ENCODE results near the gene HOXD10.

- TF ChIP-seq ZNF609 (CRISPR knock-in tag; IDR thresholded peaks at IDR 0.05; ENCODE audit: borderline replicate concordance) (no peak), ADNP (tag; IDR thresholded peaks at IDR 0.05) (no peak), E2F4 (CRISPR knock-in tag; IDR thresholded peaks at IDR 0.05; ENCODE audit: low read depth) (no peak), ZBTB26 (CRISPR knock-in tag; IDR thresholded peaks at IDR 0.05) (no peak), HMGXB4 (CRISPR knock-in tag; IDR thresholded peaks at IDR 0.05) (no peak), CTCF (IDR thresholded peaks at IDR 0.05 in 2 of 3, conservative IDR thresholded peaks at IDR 0.05 in 1 of 3; ENCODE audit: insufficient read depth in 2 of 3, low read depth in 1 of 3, low read length in 3 of 3) (no peak), RHOXF2B (CRISPR knock-in tag; conservative IDR thresholded peaks at IDR 0.05) (no peak), TGIF2 (CRISPR knock-in tag; IDR thresholded peaks at IDR 0.05) (no peak), ATF2 (CRISPR knock-in tag; IDR thresholded peaks at IDR 0.05) (no peak)
Observed at GRCh38 chr2:176162911-176163671, 46.5 kb downstream of the HOXD10 start.
